GM12865 (cell line): Measurements from ENCODE around the gene CSRP3.

ENCODE experiments used
- DNase-seq: peaks from one replicate; pipeline ENCODE4 v3.0.0; 2010; ENCODE audit warnings: low read depth
- H3K4me3 ChIP-seq: 2 replicates; pipeline ENCODE4 v1.5.1; 2011; ENCODE audit warnings: mild to moderate bottlenecking, low read depth, low read length, control low read depth
- TF ChIP-seq, protein P1 (sequence below): IDR thresholded peaks from 2 replicates; pipeline ENCODE4 v1.5.1; 2011; ENCODE audit warnings: low read length, control low read depth, low read depth, inconsistent platforms; ENCODE audit not compliant: insufficient read depth; ENCODE audit errors: missing control alignments

Gene CSRP3

DNA sequence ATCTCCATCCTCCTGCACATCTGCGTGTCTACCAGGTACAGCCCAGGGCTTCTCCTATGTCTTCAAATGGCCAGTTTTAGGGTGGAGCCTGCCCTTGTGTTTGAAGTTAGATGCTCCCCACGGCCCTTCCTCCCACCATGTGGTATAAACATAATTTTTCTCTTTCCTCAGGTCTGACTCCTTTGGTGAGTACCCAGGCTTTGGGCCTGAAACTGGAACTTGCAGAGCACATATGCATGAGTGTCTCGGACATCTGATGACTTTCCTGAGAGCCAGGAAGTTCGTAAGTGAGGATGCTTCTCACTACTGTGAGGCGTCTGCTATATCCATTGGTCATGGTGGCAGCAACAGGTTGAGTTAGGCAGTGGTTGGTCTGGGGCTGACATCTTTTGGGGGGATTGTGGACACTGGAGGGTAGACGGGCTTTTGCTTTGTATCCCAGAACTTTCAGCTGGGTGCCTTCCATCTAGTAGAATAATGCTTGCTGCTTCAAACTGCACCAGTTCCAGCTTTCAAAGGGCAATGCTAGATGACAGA lies 16.2 kb downstream of the CSRP3 start:
- TF ChIP-seq, protein P1, sequence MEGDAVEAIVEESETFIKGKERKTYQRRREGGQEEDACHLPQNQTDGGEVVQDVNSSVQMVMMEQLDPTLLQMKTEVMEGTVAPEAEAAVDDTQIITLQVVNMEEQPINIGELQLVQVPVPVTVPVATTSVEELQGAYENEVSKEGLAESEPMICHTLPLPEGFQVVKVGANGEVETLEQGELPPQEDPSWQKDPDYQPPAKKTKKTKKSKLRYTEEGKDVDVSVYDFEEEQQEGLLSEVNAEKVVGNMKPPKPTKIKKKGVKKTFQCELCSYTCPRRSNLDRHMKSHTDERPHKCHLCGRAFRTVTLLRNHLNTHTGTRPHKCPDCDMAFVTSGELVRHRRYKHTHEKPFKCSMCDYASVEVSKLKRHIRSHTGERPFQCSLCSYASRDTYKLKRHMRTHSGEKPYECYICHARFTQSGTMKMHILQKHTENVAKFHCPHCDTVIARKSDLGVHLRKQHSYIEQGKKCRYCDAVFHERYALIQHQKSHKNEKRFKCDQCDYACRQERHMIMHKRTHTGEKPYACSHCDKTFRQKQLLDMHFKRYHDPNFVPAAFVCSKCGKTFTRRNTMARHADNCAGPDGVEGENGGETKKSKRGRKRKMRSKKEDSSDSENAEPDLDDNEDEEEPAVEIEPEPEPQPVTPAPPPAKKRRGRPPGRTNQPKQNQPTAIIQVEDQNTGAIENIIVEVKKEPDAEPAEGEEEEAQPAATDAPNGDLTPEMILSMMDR: no peak
- DNase-seq: no peak
- no peak overlapping the region for H3K4me3 ChIP-seq

DNA sequence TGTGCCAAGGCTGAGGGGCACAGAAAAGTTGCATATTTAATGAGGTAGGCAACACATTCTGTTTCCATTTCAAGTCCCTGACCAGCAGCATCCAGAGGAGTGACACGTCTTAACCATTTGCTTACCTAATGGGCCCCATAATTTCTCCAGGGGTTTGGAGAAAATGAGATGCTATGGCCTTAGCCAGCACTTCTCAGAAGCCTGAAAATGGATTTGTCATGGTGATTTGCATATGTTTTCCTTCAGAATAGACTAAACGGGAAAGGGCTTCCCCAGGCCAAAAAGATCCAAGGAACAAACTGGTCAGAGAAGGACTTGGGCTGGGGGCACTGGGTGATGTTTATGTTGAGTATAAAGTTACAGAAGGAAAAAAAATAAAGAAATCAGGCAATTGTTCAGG lies 16.7 kb downstream of the CSRP3 start:
- H3K4me3 ChIP-seq: no peak overlapping the region
- DNase-seq: no peak
- TF ChIP-seq, protein P1: no peak

DNA sequence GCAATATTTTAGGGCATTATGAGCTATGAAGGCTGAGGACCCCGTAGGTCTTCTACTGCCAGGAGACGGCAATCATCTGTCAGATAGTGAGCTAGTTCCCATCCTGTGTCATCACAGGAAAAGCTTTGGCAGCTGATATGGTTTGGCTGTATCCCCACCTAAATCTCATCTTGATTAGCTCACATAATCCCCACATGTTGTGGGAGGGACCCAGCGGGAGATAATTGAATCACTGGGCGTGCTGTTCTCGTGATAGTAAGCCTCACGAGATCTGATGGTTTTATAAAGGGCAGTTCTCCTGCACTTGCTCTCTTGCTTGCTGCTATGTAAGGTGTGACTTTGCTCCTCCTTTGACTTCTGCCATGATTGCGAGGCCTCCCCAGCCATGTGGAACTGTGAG lies 18.1 kb downstream of the CSRP3 start:
- no peak for DNase-seq
- TF ChIP-seq, protein P1: no peak

DNA sequence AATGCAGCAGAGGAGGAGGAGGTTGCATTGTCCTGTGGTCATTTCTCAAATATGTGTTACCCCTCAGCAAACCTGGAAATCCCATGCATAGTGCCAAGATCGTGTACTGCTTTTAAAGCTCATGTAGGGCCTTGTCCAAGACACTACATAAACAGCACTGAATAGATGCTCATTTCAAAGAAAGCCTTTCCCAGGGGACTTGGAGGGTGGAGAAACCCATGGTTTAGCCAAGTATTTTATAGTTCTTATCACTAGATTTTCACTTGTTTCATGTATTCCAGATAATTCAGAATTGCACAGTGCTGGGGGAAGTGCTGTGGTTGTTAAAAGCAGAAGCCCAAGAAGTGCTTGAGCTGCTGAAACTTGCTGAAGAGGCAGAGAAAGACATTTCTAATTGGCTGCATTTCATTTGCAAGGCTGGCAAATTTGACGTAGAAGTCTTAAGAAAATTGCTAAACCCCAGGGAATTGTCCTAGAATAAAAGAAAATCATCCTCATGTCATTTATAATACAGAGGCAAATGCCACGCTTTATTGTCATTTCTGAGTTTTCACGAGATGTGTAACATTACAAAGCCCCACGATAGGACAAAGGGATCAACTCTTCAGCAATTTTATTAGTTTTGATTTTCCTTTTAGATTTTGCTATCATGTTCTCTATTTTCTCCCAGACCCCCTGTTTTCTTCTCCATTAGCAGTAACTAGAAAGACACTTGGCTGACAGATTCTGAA lies 20.1 kb downstream of the CSRP3 start:
- DNase-seq: no peak
- H3K4me3 ChIP-seq: no peak overlapping the region
- TF ChIP-seq, protein P1: no peak

More for the DNA sequence above, 18.1 kb downstream of the CSRP3 start:
- H3K4me3 ChIP-seq: no peak overlapping the region

DNA sequence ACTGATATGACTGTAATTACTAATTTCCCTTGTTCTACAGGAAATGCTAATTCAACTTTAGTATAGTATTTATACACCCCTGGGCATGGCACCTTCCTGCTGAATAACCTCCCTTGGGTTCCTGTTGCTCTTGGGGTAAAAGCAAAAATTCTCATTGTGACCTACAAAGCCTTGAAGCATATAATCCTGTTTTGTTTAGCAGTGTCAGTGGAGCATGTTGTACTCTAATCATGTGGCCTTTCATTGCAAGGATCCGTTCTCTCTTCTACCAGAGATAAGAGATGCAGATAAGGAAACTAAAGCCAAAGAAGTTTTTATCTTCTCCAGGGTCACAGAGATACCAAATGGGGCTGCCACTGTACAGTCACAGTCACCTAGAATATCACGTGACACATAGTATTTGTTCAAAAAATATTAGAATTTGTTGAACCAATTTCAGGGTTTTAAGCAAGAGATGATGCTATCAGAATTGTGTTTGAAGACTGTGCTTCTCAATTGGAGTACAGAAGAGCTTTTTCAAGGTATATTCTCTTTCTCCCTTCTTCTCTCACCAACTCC lies 25.1 kb downstream of the CSRP3 start:
- TF ChIP-seq, protein P1: no peak
- no peak for DNase-seq
- H3K4me3 ChIP-seq: no peak overlapping the region

DNA sequence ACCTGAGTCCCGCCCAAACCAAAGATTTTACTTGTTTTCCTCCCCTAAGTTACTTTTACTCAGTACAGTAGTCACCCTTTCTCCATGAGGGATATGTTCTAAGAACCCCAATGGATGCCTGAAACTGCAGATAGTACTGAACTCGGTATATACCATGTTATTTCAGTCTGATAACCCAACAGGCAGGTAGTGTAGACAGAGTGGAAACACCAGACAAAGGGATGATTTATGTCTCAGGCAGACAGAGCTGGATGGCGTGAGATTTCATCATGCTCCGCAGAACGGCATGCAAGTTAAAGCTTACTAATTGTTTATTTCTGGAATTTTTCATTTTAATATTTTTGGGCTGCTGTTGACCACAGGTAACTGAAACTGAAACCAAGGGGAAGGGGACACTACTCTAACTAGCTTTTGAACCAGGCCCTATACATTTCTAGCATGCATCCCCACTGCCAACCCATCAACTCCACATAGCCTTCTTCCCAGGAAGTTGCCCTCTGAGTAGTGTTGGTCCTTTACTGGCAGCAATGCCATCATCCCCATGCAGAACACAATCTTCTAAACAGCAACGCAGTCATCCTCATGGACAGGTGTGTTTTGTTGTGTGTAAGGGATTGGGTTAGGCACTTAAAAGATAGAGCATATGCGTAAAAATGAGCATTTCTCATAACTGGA lies 27.7 kb downstream of the CSRP3 start:
- no peak overlapping the region for H3K4me3 ChIP-seq
- DNase-seq: no peak
- TF ChIP-seq, protein P1: no peak
